SK-N-SH treated with all-trans-retinoic acid at 6 μM for 48 hours (cell line): ENCODE results near the gene SCAF11.

Source experiments
- ATAC-seq: fragments of 200-7000 bp; cut with Tn5 transposase; 3 replicates; pipeline ENCODE4 v1.9.1; 2020; ENCODE audit warnings: mild to moderate bottlenecking, moderate library complexity
- ARNTL ChIP-seq: fragments of 450-650 bp; formaldehyde crosslinking; IDR thresholded peaks from 2 replicates; pipeline ENCODE4 v1.5.0; 2020; ENCODE audit warnings: low read depth, mild to moderate bottlenecking, moderate library complexity, borderline replicate concordance
- BACH2 ChIP-seq: fragments of 250-450 bp; sonication (Bioruptor Pico); IDR thresholded peaks from 2 replicates; pipeline ENCODE4 v1.9.0; 2021; ENCODE audit warnings: mild to moderate bottlenecking, borderline replicate concordance
- CREB5 ChIP-seq: fragments of 250-450 bp; sonication (Bioruptor Pico); IDR thresholded peaks from 2 replicates; pipeline ENCODE4 v1.5.1; 2020; ENCODE audit warnings: low read depth, mild to moderate bottlenecking, moderate library complexity
- CSDC2 ChIP-seq: fragments of 250-450 bp; sonication (Bioruptor Pico); IDR thresholded peaks from 2 replicates; pipeline ENCODE4 v1.5.0; 2020; ENCODE audit warnings: mild to moderate bottlenecking, moderate library complexity
- CSRNP3 ChIP-seq: fragments of 250-450 bp; sonication (Bioruptor Pico); IDR thresholded peaks from 2 replicates; pipeline ENCODE4 v1.5.1; 2021; ENCODE audit warnings: mild to moderate bottlenecking, moderate library complexity
- ESRRG ChIP-seq: fragments of 250-450 bp; sonication (Bioruptor Pico); IDR thresholded peaks from 2 replicates; pipeline ENCODE4 v1.6.1; 2021; ENCODE audit warnings: mild to moderate bottlenecking
- GLIS3 ChIP-seq: fragments of 250-450 bp; sonication (Bioruptor Pico); IDR thresholded peaks from 2 replicates; pipeline ENCODE4 v1.5.0; 2020; ENCODE audit warnings: mild to moderate bottlenecking, moderate library complexity
- ISL1 ChIP-seq: fragments of 250-450 bp; sonication (Bioruptor Pico); IDR thresholded peaks from 2 replicates; pipeline ENCODE4 v2.1.2; 2022; ENCODE audit warnings: mild to moderate bottlenecking, moderate library complexity
- PATZ1 ChIP-seq: fragments of 250-450 bp; sonication (Bioruptor Pico); IDR thresholded peaks from 2 replicates; pipeline ENCODE4 v1.8.0; 2020; ENCODE audit warnings: mild to moderate bottlenecking, moderate library complexity, borderline replicate concordance
- POU6F1 ChIP-seq: fragments of 250-450 bp; sonication (Bioruptor Pico); IDR thresholded peaks from 2 replicates; pipeline ENCODE4 v1.8.0; 2021; ENCODE audit warnings: low read depth, mild to moderate bottlenecking, moderate library complexity, borderline replicate concordance
- RARB ChIP-seq: fragments of 250-450 bp; sonication (Bioruptor Pico); IDR thresholded peaks from 2 replicates; pipeline ENCODE4 v1.8.0; 2021; ENCODE audit warnings: mild to moderate bottlenecking, moderate library complexity
- TCF4 ChIP-seq: fragments of 250-450 bp; sonication (Bioruptor Pico); IDR thresholded peaks from 2 replicates; pipeline ENCODE4 v1.8.0; 2021; ENCODE audit warnings: mild to moderate bottlenecking, moderate library complexity, borderline replicate concordance
- TOX ChIP-seq: fragments of 250-450 bp; sonication (Bioruptor Pico); IDR thresholded peaks from 2 replicates; pipeline ENCODE4 v1.8.0; 2021; ENCODE audit warnings: mild to moderate bottlenecking, moderate library complexity, borderline replicate concordance
- TSHZ2 ChIP-seq: fragments of 250-450 bp; sonication (Bioruptor Pico); IDR thresholded peaks from 2 replicates; pipeline ENCODE4 v1.5.0; 2020; ENCODE audit warnings: mild to moderate bottlenecking, moderate library complexity
- ZC3H10 ChIP-seq: fragments of 250-450 bp; sonication (Bioruptor Pico); IDR thresholded peaks from 2 replicates; pipeline ENCODE4 v1.5.1; 2021; ENCODE audit warnings: mild to moderate bottlenecking, moderate library complexity
- ZFP3 ChIP-seq: fragments of 250-450 bp; sonication (Bioruptor Pico); IDR thresholded peaks from 2 replicates; pipeline ENCODE4 v1.5.0; 2020; ENCODE audit warnings: mild to moderate bottlenecking, moderate library complexity
- ZFP30 ChIP-seq: fragments of 450-650 bp; formaldehyde crosslinking; IDR thresholded peaks from 2 replicates; pipeline ENCODE4 v1.5.0; 2022; ENCODE audit warnings: mild to moderate bottlenecking, moderate library complexity
- ZNF565 ChIP-seq: fragments of 450-650 bp; formaldehyde crosslinking; conservative IDR thresholded peaks from 2 replicates; pipeline ENCODE4 v1.5.0; 2020; ENCODE audit warnings: low read depth, mild to moderate bottlenecking, moderate library complexity
- ZNF70 ChIP-seq: fragments of 450-650 bp; formaldehyde crosslinking; IDR thresholded peaks from 2 replicates; pipeline ENCODE4 v1.5.0; 2020; ENCODE audit warnings: mild to moderate bottlenecking, moderate library complexity
- ZNF8 ChIP-seq: fragments of 450-650 bp; formaldehyde crosslinking; IDR thresholded peaks from 2 replicates; pipeline ENCODE4 v1.5.0; 2020; ENCODE audit warnings: mild to moderate bottlenecking, moderate library complexity

The SCAF11 gene

GRCh38 chr12:45878630-45879255 is 111.6 kb downstream of the SCAF11 start:
- ATAC-seq = no peak

GRCh38 chr12:45877069-45877468 is 113.3 kb downstream of the SCAF11 start:
- no peak for ATAC-seq
- TF ChIP-seq POU6F1 (CRISPR knock-in tag) (no peak), ZFP3 (CRISPR knock-in tag) (no peak), TSHZ2 (CRISPR knock-in tag) (no peak), TOX (CRISPR knock-in tag) (no peak), ISL1 (CRISPR knock-in tag) (no peak), CREB5 (CRISPR knock-in tag) (no peak), PATZ1 (no peak), ZNF70 (CRISPR knock-in tag) (no peak), ARNTL (CRISPR knock-in tag) (no peak), TCF4 (CRISPR knock-in tag) (no peak), GLIS3 (CRISPR knock-in tag) (no peak), BACH2 (CRISPR knock-in tag) (no peak), ZNF8 (CRISPR knock-in tag) (no peak), ZNF565 (CRISPR knock-in tag) (no peak)

More at GRCh38 chr12:45878630-45879255, 111.6 kb downstream of the SCAF11 start:
- TF ChIP-seq ZFP30 = no peak
- no peak for TF ChIP-seq TOX (CRISPR knock-in tag)
- TF ChIP-seq ZNF70 (CRISPR knock-in tag) = no peak
- TF ChIP-seq ZC3H10 (CRISPR knock-in tag) = no peak
- TF ChIP-seq RARB (CRISPR knock-in tag) = no peak
- TF ChIP-seq POU6F1 (CRISPR knock-in tag) = no peak

GRCh38 chr12:45872446-45872845 is 117.9 kb downstream of the SCAF11 start:
- no peak for ATAC-seq
- TF ChIP-seq CSDC2 (CRISPR knock-in tag) = no peak
- TF ChIP-seq ZFP3 (CRISPR knock-in tag) = no peak
- TF ChIP-seq TCF4 (CRISPR knock-in tag) = no peak
- TF ChIP-seq GLIS3 (CRISPR knock-in tag) = no peak
- no peak for TF ChIP-seq ZNF565 (CRISPR knock-in tag)
- no peak for TF ChIP-seq CSRNP3 (CRISPR knock-in tag)
- no peak for TF ChIP-seq ZNF8 (CRISPR knock-in tag)
- TF ChIP-seq ZC3H10 (CRISPR knock-in tag) = no peak
- no peak for TF ChIP-seq PATZ1
- no peak for TF ChIP-seq ESRRG
- no peak for TF ChIP-seq TOX (CRISPR knock-in tag)
- TF ChIP-seq ZNF70 (CRISPR knock-in tag) = no peak
